ENCODE measurements around the gene TCF19. TPM values are rescaled to one million over a fixed set of nuclear protein-coding genes. Genes with fewer than 3 reads are reported as not detected.

TCF19 gene
- total RNA-seq, 1 experiment from 2014 or later, result 39.1 TPM

DNA sequence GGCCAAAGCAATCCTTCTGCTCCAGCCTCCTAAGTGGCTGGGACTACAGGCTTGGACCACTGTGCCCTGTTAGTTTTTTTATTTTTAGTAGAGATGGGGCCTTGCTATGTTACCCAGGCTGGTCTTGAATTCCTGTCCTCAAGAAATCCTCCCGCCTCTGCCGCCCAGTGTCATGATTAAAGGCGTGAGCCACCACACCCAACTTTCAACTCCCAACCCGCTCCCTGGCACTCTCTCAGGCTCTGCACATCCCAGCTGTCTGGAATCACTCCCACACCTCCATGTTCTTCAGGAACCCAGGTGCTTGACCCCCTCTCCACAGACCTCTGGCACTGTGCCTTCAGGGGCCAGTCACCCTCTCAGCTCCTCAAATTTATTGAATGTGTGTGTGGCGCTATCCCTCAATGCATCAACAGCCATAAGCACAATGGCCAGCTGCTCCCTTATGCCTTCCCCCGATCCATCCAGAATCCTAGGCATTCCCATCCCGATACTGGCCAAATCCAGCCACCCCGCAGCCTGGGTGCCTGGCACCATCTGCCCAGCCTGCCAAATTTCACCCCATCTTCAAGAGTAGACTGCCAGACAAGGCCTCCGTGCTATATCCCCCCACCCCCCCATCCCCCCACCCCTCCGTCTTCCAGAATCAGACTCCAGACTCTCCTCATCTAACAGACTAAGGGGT is 12.7 kb downstream of the TCF19 start:
- no peaks in the 10 kb centered on the region for H3K36me3 ChIP-seq (ENCODE audit: insufficient read depth, low read length, poor library complexity, severe bottlenecking)
- TF ChIP-seq, protein P1, sequence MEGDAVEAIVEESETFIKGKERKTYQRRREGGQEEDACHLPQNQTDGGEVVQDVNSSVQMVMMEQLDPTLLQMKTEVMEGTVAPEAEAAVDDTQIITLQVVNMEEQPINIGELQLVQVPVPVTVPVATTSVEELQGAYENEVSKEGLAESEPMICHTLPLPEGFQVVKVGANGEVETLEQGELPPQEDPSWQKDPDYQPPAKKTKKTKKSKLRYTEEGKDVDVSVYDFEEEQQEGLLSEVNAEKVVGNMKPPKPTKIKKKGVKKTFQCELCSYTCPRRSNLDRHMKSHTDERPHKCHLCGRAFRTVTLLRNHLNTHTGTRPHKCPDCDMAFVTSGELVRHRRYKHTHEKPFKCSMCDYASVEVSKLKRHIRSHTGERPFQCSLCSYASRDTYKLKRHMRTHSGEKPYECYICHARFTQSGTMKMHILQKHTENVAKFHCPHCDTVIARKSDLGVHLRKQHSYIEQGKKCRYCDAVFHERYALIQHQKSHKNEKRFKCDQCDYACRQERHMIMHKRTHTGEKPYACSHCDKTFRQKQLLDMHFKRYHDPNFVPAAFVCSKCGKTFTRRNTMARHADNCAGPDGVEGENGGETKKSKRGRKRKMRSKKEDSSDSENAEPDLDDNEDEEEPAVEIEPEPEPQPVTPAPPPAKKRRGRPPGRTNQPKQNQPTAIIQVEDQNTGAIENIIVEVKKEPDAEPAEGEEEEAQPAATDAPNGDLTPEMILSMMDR (conservative IDR thresholded peaks at IDR 0.05; ENCODE audit: low read depth, low read length), result no peak
- TF ChIP-seq EZH2 (IDR thresholded peaks at IDR 0.05; ENCODE audit: borderline replicate concordance, low read depth, low read length, poor library complexity, severe bottlenecking), result no peak
- DNase-seq (ENCODE audit: low spot score), result no peak
- H3K27ac ChIP-seq (ENCODE audit: low read depth, low read length, poor library complexity, severe bottlenecking), result no peak overlapping the region
- POLR2A ChIA-PET (ENCODE audit: low non-redundant PET), result no interaction called here
- no peak overlapping the region for H3K4me3 ChIP-seq (ENCODE audit: low read depth, low read length, poor library complexity, severe bottlenecking)
- CTCF ChIA-PET, result no interaction called here
- no TSS peak for BruUV-seq (replicated peaks)
- intact Hi-C loops (cut with micrococcal nuclease; ENCODE audit: unreplicated experiment), result no loop called here
- H3K4me1 ChIP-seq (ENCODE audit: insufficient read depth, low read length, poor library complexity, severe bottlenecking), result no peaks in the 10 kb centered on the region
- no peaks in the 10 kb centered on the region for H3K27me3 ChIP-seq (replicated peaks; ENCODE audit: insufficient read depth, low read depth, low read length, poor library complexity)
- H3K9me3 ChIP-seq (ENCODE audit: low read depth, low read length, poor library complexity, severe bottlenecking), result no peaks in the 10 kb centered on the region

DNA sequence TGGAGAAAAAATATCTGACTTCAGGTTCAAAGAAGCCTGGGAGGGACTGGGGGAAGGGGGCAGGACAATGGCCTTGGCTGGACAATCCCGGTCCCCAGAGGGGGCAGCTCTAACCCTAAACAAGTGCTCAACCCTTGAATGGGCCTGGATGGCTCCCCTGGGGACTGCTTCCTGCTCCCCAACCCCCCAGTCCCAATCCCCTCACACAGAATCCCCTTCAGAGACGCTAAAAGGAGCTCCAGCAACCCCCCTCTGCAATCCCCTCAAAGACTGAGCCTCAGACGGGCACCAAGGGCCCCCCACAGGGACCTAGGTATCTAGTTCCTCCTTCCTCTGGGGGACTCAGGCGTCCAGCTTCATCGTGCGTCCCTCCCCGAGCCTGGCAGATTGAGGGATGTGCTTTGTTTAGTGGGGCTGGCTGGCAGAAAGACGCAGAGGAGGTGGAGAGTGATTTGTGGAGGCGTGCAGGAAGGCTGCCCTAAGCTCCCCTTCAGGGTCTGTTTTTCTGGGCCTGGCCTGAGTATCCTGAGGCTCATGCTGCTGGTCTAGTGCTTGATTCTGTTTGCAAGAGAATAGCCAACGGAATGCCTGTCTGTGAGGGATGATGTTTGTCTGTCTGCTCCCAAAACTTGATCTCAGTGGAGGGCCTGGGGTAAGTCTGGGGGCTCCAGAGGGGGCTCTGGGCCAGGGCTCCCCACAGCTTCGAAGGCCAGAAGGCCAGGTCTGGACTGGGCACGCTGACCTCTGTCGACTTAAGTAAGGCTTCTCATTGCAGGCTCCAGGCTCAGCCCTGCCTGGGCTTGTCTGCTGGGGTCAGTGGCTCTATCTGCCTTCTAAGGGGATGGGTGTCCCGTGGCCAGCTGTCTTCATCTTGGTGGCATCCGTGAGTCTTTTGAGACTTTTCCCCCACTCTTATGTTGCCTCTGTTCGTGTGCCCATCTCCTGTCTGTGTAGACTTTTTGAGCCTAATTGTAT is 13.8 kb downstream of the TCF19 start:
- H3K27me3 ChIP-seq (replicated peaks; ENCODE audit: insufficient read depth, low read depth, low read length, poor library complexity), result no peaks in the 10 kb centered on the region
- ChIA-PET POLR2A (ENCODE audit: low non-redundant PET) (no interaction called here), CTCF (no interaction called here)
- no peak for DNase-seq (ENCODE audit: low spot score)
- intact Hi-C loops (cut with micrococcal nuclease; ENCODE audit: unreplicated experiment), result no loop called here
- no peak for TF ChIP-seq EZH2 (IDR thresholded peaks at IDR 0.05; ENCODE audit: borderline replicate concordance, low read depth, low read length, poor library complexity, severe bottlenecking)
- TF ChIP-seq, protein P1 (conservative IDR thresholded peaks at IDR 0.05; ENCODE audit: low read depth, low read length), result no peak
- H3K27ac ChIP-seq (ENCODE audit: low read depth, low read length, poor library complexity, severe bottlenecking), result no peak overlapping the region
- no peaks in the 10 kb centered on the region for H3K9me3 ChIP-seq (ENCODE audit: low read depth, low read length, poor library complexity, severe bottlenecking)
- no peak overlapping the region for H3K4me3 ChIP-seq (ENCODE audit: low read depth, low read length, poor library complexity, severe bottlenecking)
- H3K4me1 ChIP-seq (ENCODE audit: insufficient read depth, low read length, poor library complexity, severe bottlenecking), result no peaks in the 10 kb centered on the region
- no TSS peak for BruUV-seq (replicated peaks)
- no peaks in the 10 kb centered on the region for H3K36me3 ChIP-seq (ENCODE audit: insufficient read depth, low read length, poor library complexity, severe bottlenecking)

DNA sequence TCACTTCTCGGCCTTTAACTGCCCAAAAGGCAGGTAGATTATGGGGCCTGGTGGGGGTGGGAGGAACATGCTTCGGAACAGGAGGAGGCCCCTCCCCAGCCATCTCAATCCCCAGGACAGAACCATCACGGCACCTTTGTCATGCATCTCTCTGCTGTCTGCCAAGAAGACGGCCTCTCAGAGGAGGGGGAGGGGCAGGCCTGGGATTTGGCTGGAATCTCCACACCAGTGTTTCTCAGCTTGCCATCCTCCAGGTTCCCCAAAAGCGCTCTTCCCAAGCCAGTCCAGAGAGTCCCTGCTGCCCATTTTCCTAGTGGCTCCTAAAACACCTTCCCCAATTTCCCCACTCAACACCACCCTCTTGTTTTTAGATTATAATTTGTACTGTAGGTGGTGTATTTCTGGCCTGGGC is 14.6 kb downstream of the TCF19 start:
- H3K4me3 ChIP-seq (ENCODE audit: low read depth, low read length, poor library complexity, severe bottlenecking), result no peak overlapping the region
- ChIA-PET CTCF (no interaction called here), POLR2A (ENCODE audit: low non-redundant PET) (no interaction called here)
- no peaks in the 10 kb centered on the region for H3K9me3 ChIP-seq (ENCODE audit: low read depth, low read length, poor library complexity, severe bottlenecking)
- intact Hi-C loops (cut with micrococcal nuclease; ENCODE audit: unreplicated experiment), result no loop called here
- H3K36me3 ChIP-seq (ENCODE audit: insufficient read depth, low read length, poor library complexity, severe bottlenecking), result no peaks in the 10 kb centered on the region
- no peaks in the 10 kb centered on the region for H3K27me3 ChIP-seq (replicated peaks; ENCODE audit: insufficient read depth, low read depth, low read length, poor library complexity)
- DNase-seq (ENCODE audit: low spot score), result no peak
- BruUV-seq (replicated peaks), result no TSS peak
- no peaks in the 10 kb centered on the region for H3K4me1 ChIP-seq (ENCODE audit: insufficient read depth, low read length, poor library complexity, severe bottlenecking)
- TF ChIP-seq, protein P1 (conservative IDR thresholded peaks at IDR 0.05; ENCODE audit: low read depth, low read length), result no peak
- no peak for TF ChIP-seq EZH2 (IDR thresholded peaks at IDR 0.05; ENCODE audit: borderline replicate concordance, low read depth, low read length, poor library complexity, severe bottlenecking)
- no peak overlapping the region for H3K27ac ChIP-seq (ENCODE audit: low read depth, low read length, poor library complexity, severe bottlenecking)

Measured in A673 (cell line).